K562 (cell line): ENCODE measurements around the gene PTPN1. TPM values are rescaled to one million over a fixed set of nuclear protein-coding genes. Genes with fewer than 3 reads are reported as not detected.

Source experiments
- CTCFL ChIP-seq: IDR thresholded peaks from 2 replicates; pipeline ENCODE4 v1.6.1; 2011; ENCODE audit warnings: borderline replicate concordance, low read depth, mild to moderate bottlenecking, moderate library complexity, low read length; ENCODE audit not compliant: insufficient read depth, poor library complexity, severe bottlenecking
- DEAF1 ChIP-seq: fragments of 450-650 bp; formaldehyde crosslinking; IDR thresholded peaks from 2 replicates; pipeline ENCODE4 v1.4.0; 2020; ENCODE audit warnings: mild to moderate bottlenecking, moderate library complexity
- ELF1 ChIP-seq: fragments of 200-800 bp; sonication (Bioruptor generic); IDR thresholded peaks from 2 replicates; pipeline ENCODE4 v1.6.1; 2016; ENCODE audit warnings: missing genetic modification characterization, missing compliant biosample characterization
- FOSL1 ChIP-seq: fragments of 200-800 bp; sonication (Bioruptor generic); conservative IDR thresholded peaks from 2 replicates; pipeline ENCODE4 v1.6.1; 2016; ENCODE audit warnings: missing genetic modification characterization, missing compliant biosample characterization
- FOXP1 ChIP-seq: sonication (generic); formaldehyde crosslinking; IDR thresholded peaks from 2 replicates; pipeline ENCODE4 v1.8.0; 2022; ENCODE audit warnings: mild to moderate bottlenecking, missing genetic modification reagents
- GABPA ChIP-seq: fragments of 200-800 bp; sonication (Bioruptor generic); conservative IDR thresholded peaks from 2 replicates; pipeline ENCODE4 v1.6.1; 2016; ENCODE audit warnings: low read depth, missing genetic modification characterization, missing compliant biosample characterization
- KAT2B ChIP-seq: IDR thresholded peaks from one replicate; pipeline ENCODE4 v1.6.1; 2012; ENCODE audit warnings: low read depth, mild to moderate bottlenecking, control low read depth, inconsistent platforms, low read length, moderate library complexity
- KDM2B ChIP-seq: fragments of 250-450 bp; sonication (Bioruptor Pico); IDR thresholded peaks from 2 replicates; pipeline ENCODE4 v1.8.0; 2021; ENCODE audit warnings: mild to moderate bottlenecking, moderate library complexity
- NR2C2 ChIP-seq, 2 experiments: fragments of 200-800 bp in 1 of 2; sonication (Bioruptor generic) in 1 of 2; sonication (generic) in 1 of 2; formaldehyde crosslinking in 1 of 2; IDR thresholded peaks; 2 replicates each; pipeline versions ENCODE4 v1.6.1 to v1.8.0; 2016 to 2022; ENCODE audit warnings: mild to moderate bottlenecking in 1 of 2, missing compliant biosample characterization in 1 of 2, missing genetic modification characterization in 1 of 2, missing genetic modification reagents in 1 of 2
- SMAD4 ChIP-seq: fragments of 250-450 bp; sonication (Bioruptor Pico); conservative IDR thresholded peaks from 2 replicates; pipeline ENCODE4 v1.8.0; 2021; ENCODE audit warnings: inconsistent platforms, mild to moderate bottlenecking, moderate library complexity
- SMARCA4 ChIP-seq: fragments of 450-650 bp; IDR thresholded peaks from 2 replicates; pipeline ENCODE4 v1.6.1; 2016
- TCF7L2 ChIP-seq: fragments of 150-350 bp; IDR thresholded peaks from 2 replicates; pipeline ENCODE4 v1.6.1; 2016; ENCODE audit warnings: low read depth, mild to moderate bottlenecking, low read length, moderate library complexity
- TEAD2 ChIP-seq: fragments of 450-650 bp; IDR thresholded peaks from 2 replicates; pipeline ENCODE4 v1.6.1; 2016; ENCODE audit warnings: missing genetic modification characterization, control low read depth, missing compliant biosample characterization
- ZBTB9 ChIP-seq: fragments of 450-650 bp; formaldehyde crosslinking; IDR thresholded peaks from 2 replicates; pipeline ENCODE4 v1.4.0; 2020; ENCODE audit warnings: mild to moderate bottlenecking, moderate library complexity
- ZMIZ1 ChIP-seq, 2 experiments: fragments of 150-350 bp in 1 of 2; IDR thresholded peaks; 2 replicates each; pipeline ENCODE4 v1.6.1; 2012 to 2016; ENCODE audit warnings: low read depth in 2 of 2, low read length in 2 of 2, mild to moderate bottlenecking in 1 of 2, moderate library complexity in 1 of 2
- ZNF165 ChIP-seq: fragments of 250-450 bp; sonication (Bioruptor Pico); IDR thresholded peaks from 2 replicates; pipeline ENCODE4 v1.4.0; 2020; ENCODE audit warnings: borderline replicate concordance
- ZNF583 ChIP-seq: fragments of 250-450 bp; sonication (Bioruptor Pico); IDR thresholded peaks from 2 replicates; pipeline ENCODE4 v1.4.0; 2020
- polyA plus RNA-seq, 8 experiments: library from polyadenylated mRNA; depleted of rRNA in 4 of 8; stranded (reverse) in 5 of 8; unstranded in 3 of 8; fragments of >200 nt; fragmentation: Nextera tagmentation in 2 of 8; fragmentation: Illumina TruSeq in 1 of 8; extraction: Ambion mirVana in 2 of 8; extraction: Trizol in 1 of 8; gene quantifications; 2 replicates each; pipeline versions ENCODE4 v1.2.1 to v1.2.3, GENCODE V29; 2011 to 2014; ENCODE audit warnings: inconsistent platforms in 1 of 8, missing spikeins in 1 of 8
- total RNA-seq, 7 experiments: library from RNA; depleted of rRNA in 6 of 7; stranded (reverse); fragments of >200 nt in 6 of 7; fragmentation: Illumina TruSeq in 2 of 7; extraction: Trizol in 2 of 7; gene quantifications; 2 replicates each; pipeline versions ENCODE4 v1.2.1 to v1.2.3, GENCODE V29; 2011 to 2021; ENCODE audit warnings: low replicate concordance in 1 of 7

PTPN1 gene
- total and polyA plus RNA-seq, 9 of the 15 experiments (the other 6 are each of a cell fraction or from before 2014, with no cell fraction given), result 11.0 to 85.3 (median 54.0) TPM

- TF ChIP-seq CTCFL (peak; percentile 97), FOXP1 (CRISPR knock-in tag) (no peak), NR2C2 (CRISPR knock-in tag; IDR thresholded peaks at IDR 0.05) (peak; percentile 71; the same call in 1 of the 2 replicates), NR2C2 (tag; IDR thresholded peaks at IDR 0.05) (no peak), ZMIZ1 (IDR thresholded peaks at IDR 0.05; ENCODE audit: low read depth in 2 of 2, low read length in 2 of 2) (peak in 1 of 2 experiments; percentile 48; a peak in 1 of 4 replicates), SMAD4 (peak; percentile 89), TEAD2 (tag) (no peak), KDM2B (CRISPR knock-in tag) (no peak), KAT2B (peak; percentile 55), ELF1 (tag) (peak; percentile 60), ZNF165 (CRISPR knock-in tag) (no peak), GABPA (tag) (peak; percentile 33; the same call in 1 of the 2 replicates), FOSL1 (tag) (no peak; the same call in 1 of the 2 replicates), TCF7L2 (no peak), ZBTB9 (CRISPR knock-in tag) (0 out of 2 replicates have a peak, but pooled peaks have one; percentile 54), SMARCA4 (0 out of 2 replicates have a peak, but pooled peaks have one; percentile 42), DEAF1 (CRISPR knock-in tag) (peak; percentile 61; the same call in 1 of the 2 replicates), ZNF583 (peak; percentile 73; the same call in 1 of the 2 replicates)
Measured at GRCh38 chr20:50478162-50478990, 31.8 kb upstream of the PTPN1 start (continued).
